Fibroblast of upper back skin (primary cell): ENCODE results near the gene GAS2L2.
A peak's percentile ranks its signal among the peaks of the same experiment; 100 is the strongest.

ENCODE experiments used
- DNase-seq: peaks from one replicate; pipeline ENCODE4 v3.0.0-alpha.2; 2013

GAS2L2 gene

DNA sequence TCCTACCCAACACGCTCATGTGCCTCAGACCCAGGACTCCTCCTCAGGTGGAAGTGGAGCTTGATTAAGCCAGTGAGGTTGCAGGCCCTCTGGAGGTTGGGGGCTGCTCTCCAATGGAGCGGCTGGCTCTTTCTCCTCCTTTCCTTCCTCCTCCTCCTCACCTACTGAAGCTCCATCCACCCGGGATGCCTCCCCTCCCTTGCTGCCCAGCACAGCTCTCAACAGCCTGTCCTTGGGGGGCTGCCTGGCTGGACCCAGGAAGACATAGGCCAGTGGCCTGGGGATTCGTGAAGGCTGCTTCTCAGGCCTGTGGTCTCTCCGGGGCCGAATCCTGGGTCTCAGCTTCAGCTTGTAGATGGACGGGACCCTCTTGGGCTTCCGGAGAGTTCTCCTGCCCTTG lies 8.2 kb downstream of the GAS2L2 start:
- no peak for DNase-seq

DNA sequence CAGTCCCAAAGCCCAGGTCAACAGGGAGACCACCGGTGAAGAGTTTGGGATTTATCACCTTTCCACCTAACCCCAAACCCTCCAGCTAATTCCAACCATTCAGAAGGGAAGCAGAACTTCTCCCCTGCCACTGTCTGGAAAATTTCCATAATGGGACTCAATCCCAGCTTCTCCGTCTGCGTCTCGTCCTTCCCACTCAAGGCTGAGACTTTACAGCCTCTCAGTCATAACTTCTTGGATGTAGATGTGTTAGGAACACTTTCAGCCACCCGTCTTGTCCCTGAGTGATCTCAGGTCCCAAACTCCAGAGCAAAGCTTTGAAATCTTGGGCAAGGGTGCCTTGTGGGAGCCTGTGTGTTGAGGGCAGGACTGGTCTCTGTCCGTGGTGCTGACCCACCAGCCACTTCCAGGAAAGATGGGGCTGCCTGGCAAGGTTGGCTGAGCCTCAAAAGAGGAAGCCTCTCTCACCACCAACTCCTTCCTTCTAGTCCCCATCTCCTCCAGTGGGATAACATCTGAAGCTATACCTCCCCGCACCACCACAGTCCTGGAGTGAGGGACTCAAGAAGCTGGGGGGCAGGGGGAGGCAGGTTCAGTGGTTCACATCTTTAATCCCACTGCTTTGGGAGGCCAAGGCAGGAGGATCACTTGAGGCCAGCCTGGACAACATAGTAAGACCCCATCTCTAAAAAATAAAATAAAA lies 9.3 kb downstream of the GAS2L2 start:
- peak; percentile 40 for DNase-seq

DNA sequence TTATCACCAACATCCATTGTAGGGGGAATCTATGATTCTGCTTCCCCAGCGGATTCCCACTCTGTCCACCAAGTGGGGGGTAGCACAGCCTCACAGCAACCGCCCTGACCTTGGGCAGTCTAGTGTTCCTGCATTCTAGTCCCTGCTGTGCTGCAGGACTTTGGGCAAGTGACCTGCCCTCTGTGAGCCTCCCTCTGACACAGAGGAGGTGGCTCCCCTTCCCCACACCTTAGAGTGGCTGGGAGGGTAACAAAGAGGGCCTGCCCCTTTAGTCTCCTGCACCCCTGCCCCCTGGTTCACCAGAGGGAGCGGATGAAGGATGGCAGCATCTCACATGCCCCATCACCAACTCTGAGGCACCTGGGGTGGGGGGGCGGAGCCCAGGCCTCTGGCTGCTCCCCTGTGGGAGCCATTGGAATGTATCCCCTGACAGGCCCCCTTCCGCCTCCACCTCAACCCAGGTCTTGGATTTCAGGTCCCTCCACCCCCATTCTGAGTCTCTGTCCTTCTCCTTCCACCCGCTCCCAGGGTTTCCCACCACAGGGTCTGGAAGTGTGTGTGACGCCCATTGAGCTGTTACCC lies 10.1 kb downstream of the GAS2L2 start:
- DNase-seq, result no peak

DNA sequence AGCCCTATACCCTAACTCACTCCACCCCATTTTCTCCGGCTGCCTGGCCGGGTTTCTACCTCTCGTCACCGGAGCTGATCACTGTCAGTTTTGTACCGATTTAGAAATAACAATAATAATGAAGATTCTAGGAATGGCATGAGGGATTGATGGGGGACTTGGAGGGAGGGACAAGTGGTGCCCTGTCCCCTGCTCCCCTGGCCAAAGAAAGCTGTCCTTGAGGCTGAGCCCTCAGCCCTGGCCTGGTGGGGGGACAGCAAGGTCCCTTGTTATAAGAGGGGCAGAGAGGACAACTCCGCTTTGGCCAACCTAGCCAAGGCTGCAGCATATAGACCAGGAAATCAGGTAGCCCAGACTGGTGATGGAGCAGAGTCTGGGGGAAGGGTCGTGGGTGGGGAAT lies 10.5 kb downstream of the GAS2L2 start:
- DNase-seq, result no peak

DNA sequence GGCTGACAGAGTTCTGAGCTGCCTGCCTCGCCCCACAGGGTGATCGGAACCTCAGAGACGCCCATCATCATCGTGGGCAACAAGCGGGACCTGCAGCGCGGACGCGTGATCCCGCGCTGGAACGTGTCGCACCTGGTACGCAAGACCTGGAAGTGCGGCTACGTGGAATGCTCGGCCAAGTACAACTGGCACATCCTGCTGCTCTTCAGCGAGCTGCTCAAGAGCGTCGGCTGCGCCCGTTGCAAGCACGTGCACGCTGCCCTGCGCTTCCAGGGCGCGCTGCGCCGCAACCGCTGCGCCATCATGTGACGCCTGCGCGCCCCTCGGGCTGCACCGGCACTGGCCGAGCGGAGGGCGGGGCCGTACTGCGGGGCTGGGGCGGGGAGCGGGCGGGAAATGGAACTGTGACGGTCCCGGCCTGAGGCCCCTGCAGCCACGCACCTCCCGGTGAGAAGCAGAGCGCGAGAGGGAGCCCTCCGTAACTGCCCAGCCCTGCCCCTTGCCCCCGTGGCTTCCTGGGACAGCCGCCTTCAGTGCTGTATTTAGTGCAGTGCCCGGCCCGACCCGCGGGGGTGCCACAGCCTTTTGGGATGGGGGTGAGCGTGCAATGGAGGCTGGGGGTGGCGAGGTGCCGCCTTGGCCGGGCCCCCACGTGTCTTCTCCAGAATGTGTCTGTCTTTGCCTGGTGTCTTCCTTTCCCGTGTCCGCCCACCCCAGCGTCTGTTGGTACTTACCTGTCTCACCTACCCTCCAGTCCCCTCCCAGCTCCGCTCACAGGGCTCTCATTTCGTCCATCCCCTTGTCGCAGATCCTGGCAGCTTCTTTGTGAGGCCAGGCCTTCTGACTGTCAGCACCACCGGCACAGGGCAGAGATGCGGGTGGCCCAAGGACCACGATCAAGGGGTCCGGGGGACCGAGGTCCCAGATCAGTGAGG lies 11.8 kb downstream of the GAS2L2 start:
- no peak for DNase-seq

DNA sequence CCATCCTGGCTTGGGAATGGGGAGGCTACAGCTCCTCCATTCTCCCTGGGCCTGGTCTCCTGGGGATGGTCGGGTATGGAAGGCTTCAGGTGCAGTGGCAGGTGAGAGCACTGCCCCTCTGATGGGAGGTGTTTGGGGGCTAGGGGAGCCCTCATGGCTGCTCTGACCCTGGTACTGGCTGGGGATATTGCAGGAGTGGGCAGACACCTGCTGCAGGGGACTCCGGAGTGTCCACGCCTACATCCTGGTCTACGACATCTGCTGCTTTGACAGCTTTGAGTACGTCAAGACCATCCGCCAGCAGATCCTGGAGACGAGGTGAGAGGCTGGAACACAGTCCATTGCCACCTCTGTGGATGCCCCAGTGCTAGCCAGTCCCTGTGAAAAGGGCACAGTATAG lies 12.8 kb downstream of the GAS2L2 start:
- no peak for DNase-seq

DNA sequence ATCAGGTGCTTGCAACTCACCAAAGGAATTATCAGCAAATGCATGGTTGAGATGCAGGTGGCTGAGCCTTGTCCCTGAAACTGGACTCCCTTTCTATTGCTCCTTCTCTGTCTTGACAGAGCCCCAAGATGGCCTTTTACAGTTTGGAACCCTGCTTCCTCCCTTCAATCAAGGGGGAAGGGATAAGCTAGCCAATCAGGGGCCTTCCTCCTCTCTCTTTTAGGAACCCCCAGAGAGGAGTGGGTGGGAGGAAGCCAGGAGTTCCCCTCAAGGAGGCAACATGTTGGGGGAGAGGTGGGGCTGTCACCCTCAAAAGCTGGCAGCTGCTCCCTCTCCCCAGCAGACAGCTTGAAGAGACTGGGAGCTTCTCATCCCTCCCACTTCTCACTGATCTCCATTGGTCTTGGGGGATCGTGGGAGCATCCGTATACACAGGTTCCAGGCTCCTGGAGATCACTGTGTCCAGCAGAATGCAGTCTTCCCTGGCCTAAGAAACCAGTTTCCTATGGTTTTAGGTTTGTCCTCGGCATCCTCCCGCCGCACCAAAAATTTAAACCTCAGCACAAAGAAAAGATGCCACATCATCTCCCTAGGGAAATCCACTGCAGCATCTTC lies 14.4 kb downstream of the GAS2L2 start:
- DNase-seq, result no peak

DNA sequence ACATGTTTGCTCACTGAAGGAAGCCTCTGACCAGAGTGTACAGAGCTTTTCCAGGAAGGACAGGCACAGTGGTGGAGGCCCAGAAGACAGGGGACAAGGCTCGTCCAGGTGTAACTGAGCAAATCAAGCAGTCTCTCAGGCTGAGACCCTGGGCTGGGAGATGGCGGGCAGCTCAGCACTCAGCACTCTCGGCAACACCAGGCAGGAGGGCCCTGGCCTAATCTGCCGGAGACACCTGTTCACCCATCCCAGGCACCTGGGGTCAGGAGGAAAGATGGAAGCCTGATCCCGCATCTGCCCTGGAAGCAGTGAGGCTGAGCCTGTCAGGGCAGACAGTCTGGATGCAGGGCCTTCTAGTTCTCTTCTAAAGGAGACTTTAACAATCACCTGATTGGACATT lies 16.8 kb downstream of the GAS2L2 start:
- no peak for DNase-seq

DNA sequence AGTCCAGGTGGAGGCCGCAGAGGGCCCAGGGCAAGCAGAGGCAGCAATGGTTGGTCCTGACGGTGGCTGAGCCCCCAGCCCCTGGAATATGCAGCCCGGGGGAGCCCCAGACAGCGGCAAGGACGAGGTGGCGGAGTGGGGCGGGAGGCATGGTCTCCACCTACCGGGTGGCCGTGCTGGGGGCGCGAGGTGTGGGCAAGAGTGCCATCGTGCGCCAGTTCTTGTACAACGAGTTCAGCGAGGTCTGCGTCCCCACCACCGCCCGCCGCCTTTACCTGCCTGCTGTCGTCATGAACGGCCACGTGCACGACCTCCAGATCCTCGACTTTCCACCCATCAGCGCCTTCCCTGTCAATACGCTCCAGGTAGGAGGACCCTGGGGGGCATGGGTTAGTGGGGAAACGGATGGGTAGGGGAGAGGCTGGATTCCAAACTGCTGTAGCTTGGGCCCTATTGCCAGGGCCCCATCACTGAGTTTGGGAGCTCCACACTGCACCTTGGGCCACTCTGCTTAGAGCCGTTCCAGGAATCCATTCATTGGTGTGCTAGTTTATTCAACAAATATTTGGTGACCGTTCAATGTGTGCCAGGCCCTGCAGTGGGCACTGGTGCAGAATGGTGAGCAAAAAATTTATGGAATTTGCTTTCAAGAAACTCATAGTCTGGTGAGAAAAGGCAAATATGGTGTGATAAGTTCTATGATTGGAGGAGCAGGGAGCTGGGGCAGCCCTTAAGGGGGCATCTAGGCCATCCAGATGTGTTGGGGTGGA lies 17.8 kb downstream of the GAS2L2 start:
- no peak for DNase-seq

DNA sequence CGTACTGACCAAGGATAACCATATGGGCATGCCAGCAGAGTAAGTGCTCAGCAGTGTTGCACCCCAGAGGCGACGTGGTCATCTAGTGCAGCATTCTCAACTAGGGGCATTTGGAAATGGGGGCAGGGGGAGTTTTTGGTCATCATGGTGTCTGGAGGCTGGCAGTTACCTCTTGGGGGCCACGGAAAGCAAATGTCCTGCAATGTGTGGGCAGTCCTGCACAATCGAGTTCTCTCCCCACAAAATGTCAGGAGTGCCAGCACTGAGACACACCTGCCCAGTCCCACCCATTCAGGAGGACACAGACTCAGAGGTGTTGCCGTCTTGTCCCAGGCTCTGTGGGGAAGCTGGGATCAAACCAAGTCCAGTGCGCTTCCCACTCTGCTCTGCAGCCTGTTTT lies 18.6 kb downstream of the GAS2L2 start:
- DNase-seq, result no peak

DNA sequence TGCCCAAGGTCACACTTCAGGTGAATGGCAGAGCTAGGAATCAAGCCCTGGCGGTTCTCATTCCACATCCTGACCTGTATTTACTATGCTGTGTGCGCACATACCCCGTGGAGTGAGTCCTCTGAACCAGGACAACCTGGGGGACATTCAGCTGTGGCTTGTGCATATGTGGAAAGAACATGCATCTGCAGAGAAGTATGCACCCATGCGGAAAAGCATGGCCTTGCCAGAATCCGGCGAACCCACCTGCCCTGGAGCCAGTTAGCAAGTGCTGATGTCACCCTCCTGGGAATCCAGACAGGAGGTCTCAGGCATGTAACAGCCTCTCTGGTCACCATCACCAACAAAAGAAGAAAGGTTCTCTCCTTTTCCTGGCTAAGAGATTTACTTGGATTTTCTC lies 19.7 kb downstream of the GAS2L2 start:
- DNase-seq, result no peak

DNA sequence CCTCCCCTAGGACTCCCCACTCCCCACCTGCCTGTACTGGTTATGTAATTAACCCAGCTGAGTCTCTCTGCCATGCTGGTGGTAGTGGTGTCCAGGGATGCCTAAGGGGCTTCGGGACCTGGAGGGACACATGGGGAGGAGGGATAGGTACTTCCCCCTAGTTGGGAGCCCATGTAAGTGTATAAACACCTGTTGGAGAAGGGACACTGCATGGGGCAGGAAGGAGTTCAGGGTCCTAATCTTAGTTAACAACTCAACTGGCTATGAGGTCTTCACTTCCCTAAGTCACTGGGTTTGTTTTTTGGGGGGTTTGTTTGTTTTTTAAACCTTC lies 20.3 kb downstream of the GAS2L2 start:
- DNase-seq, result no peak

DNA sequence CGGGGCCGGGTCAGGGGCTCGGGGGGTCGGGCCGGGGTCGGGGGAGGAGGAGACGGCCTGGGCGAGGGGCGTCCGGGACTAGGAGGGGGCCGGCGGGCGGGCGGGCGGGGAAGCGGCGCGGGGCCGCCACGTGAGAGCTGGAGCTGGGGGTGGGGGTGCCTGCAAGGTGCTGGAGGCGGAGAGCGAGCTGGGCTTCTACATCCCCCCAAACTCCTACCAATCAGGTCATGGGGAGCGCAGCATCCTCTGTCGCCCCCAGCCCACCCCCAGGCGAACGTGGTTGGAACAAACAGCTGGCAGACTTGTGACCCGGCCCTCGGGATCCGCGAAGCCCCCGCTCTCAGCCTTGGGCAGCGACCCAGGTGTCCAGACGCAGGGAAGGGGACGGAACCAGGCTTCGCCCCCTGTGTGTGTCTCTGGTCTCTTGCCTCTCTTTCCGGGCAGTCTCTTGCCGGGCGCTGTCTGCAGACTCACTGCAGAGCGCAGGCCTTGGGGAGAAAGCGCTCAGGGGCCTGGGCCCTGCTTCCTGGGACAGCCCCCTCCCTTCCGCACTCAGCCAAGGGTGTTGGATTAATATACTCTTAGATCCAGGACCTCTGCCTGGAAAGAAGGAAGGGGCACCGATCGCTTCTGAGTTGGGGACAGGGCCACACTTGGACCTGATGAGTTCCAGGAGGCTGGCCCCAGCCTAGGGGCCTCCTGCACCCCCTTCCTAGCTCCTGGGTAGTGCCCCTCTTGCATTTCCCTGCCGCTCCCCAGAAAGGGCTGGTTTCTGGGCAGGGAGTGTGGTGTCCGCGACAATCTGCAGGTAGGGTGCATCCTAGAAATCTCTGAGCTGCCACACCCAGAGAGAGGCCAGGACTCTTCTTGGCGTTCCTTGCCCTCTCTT lies 20.9 kb downstream of the GAS2L2 start:
- DNase-seq, result no peak

DNA sequence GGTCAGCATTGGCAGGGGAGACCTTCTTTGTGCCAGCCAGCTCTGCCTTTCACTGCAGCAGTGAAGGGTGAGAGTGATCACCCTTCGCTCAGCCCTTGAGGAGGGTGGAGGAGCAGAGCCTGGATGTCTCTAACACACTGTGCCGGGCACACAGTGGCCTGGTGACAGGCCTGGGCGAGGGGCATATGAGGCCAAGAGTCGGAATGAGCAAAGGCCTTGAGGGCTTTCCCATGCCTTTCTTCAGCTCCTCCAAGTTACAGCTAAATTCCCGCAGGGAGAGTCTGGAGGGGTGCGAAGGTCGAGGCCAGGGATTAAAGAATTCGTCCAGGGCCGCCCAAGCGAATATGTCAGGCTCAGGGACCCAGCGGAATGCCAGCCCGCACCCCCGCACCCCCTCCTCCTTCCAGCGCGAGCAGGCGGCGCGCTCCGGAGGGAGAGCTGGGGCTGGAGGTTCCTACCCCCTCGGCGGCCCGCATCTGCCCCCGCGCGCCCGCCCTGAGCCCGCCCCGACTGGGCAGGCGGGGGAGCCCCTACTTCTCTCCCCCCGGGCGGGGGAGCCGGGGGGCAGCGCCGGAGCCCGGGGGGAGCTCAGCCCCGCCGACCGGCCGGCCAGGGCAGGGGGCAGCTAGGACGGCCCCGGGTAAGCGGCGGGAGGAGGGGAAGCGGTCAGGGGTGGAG lies 21.7 kb downstream of the GAS2L2 start, which contains the start of gene RASL10B:
TSS of gene RASL10B (plus strand) at position 401 of the 678 bp plus-strand sequence. CDS start 3,546 bp downstream, outside the sequence.
- peak; percentile 38 for DNase-seq

DNA sequence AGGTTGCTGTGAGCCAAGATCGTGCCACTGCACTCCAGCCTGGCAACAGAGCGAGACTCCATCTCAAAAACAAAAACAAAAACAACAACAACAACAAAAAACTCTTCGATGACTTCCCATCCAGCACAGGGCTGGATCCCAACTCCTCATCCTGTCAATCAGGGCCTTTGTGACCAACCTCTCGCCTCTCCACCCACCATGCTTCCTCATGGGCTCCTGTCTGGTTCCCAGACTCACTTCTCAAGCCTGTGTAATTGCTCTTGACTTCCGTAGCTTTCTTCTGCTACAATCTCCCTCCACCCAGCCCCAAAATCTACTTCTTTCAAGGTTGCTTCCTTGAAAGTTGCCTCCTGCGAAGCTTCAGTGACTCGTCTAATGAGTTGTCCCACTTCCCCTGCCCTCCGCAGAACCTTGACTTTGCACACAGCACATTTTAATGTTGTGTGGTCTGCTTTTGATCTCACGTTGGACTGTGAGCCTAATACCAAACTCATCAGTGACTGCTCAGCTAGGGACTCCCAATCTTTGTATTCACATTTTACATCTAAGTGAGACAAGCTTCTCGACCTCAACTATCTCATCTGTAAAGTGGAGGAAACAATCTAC lies 22.5 kb downstream of the GAS2L2 start:
- DNase-seq, result no peak

DNA sequence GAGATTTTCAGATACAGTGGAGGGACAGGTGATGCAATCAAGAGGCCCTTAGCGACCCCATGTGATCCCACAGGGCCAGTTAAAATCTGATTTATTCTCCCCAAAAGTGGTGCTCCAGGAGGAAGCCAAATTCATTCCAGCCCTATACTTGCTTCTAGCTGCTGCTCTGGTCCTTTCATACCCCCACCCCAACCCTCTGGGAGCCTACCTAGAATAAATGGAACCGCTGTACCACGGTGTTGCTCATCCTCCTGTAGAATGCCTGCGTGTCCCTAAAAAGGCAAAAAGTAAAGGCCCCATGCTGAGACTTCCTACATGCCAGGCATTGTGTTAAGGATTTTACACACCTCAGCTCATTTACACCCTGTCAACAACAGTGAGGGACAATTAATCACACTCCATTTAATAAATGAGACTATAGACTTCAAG lies 23.6 kb downstream of the GAS2L2 start:
- DNase-seq, result peak; percentile 51

DNA sequence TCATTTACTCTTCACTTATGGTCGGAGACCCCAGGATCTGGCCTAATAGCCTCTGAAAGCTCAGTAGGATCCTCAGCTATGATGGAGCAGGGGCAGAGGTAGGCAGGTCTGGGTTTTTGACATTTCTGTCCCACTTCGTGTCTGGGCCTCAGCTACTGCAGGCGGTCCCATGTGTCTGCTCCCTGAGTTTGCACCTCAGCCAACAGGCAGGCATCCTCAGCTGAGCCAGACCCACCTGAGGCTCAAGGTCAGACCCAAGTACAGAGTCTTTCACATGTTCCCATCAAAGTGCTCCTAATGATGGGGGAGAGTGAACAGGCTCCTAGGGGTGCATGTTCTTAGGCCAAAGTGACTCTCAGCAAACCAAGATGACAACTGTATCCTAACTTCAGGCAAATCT lies 24.5 kb downstream of the GAS2L2 start:
- no peak for DNase-seq

DNA sequence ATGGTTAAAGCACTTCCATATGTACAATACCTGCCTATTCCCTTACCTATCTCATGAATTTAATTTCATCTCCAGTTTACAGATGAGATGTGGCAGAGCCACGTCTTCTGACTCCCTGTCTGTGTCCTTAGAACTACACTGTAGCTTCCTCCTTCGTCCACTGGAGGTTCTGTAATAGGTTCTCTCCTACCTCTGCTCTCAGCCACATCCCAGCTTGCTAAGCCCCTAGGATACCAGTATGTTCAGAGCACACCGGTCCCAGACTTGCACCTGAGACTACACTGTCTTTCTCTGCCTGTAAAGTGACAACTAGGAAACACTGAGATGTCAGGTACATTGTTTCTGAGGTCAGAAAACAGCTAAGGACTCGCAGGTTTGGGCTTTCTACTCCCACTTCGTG lies 25.4 kb downstream of the GAS2L2 start:
- DNase-seq, result no peak

DNA sequence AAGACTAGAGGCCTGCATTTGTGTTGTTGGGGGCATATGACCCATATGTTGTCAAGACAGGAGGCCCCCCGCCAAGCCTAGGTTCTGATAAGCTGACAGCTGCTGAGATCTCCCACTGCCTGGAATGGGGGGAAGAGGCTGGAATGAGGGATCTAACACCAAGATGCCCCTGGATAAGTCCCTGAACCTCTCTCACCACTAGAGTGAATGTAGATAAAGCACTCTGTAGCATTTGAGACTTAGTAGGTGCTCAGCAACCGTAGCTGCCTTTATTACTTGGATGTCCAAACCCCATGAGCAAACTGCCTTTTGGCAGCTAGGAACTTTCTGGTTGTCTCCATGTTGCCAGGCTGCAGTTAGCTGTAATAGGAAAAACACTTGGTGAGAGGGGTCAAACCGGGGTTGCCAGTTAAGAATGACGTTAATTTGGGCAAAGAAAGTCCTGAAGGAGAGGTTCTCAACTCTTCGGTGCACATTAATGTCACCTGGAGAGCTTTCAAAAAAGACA lies 26.0 kb downstream of the GAS2L2 start:
- DNase-seq, result no peak
